ENCODE data around the gene DLEU7.

Gene DLEU7

DNA sequence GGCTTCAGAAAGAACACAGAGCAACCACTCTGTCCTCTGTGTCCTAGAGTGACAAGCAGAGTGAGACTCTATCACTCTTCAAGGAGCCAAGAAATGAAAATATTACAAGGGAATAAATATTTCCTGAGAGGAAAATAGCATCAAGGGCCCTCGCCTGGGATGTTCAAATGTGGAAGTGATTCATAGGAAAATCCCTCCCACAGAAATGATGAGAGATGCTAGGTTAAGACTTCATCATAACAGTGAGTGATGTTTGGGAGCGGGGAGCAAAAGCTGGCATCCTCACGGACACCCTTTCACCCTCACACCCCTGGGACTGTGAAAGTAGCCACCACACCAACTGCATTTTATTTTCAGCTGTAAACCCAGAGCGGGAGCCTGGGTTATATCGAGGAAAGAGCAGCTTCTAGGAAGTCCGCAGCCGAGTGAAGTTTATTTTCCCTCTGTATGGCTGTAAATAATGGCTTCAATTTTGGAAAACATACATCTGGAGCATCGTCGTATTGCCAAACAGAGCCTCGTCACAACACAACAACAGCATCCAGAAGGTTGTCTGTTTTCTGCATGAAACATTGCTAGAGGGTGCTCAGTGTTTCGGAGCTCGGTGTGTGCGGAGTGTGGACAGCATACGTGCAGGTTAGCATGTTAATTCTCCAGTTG is 54.8 kb downstream of the DLEU7 start:
- DNase-seq = no peak

DNA sequence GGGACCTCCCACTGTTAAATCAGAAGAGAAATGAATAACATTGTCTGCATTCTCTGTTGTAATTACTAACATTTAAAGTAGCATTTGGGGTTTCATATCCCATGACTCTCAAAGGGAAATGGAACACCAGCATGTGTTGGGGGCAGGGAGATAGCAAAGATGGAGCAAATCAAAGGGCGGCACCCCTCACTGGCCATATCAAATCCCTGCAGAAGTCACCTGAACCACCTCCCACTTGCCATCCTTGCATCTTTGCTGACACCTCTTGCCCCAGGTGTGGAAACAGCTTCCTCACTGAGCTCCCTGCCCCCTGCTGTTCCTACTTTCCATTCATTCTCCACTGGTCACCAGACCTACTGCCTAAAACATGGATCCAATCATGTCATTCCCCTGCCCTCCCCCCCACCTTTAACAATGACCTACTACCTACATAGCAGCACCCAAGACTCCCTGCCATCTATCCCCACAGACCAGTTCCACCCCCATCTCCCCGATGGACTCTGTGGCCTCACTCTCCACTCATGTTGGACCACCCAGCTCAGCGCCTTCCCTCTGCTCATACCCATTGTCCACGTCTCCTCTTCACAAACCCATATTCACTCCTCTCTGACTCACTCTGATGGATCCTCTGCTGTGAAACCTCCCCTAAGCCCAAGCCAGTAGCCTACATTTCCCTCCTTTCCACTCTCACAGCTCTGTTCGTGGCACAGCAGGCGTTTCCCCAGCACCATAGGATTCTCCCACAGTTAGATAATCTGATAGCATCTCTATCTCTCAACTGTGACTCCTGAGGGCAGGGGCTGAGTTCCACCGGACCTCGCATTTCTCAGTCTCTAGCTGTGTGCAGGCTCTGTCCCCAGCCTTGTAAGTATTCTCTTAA is 55.9 kb downstream of the DLEU7 start:
- DNase-seq = no peak

DNA sequence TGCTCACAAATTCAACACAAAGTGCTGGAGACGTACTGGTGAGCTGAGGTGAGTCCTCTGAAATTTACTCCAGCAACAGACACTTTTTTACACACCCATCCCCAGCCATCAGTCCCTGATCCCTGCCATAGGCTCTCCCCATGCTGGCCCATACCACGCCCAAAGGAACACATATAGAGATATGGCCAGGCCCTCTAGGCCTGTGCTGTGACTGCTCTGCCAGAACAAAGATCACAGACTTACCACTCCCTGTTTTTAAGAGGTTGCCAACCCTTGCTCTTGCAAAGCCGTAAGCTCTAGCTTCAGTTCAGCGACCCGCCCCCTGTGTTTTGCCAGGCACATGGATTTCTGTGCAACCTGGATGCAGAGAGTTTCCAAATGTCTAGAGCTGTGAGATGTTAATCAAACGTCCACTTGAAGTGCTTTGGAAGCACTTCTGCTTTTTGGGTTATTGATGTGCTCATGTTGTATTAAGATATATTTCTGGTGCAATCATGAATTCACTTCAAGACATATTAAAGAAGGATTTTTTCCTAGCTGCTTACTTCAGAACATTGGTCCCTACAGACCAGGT is 59.7 kb downstream of the DLEU7 start:
- DNase-seq = no peak

DNA sequence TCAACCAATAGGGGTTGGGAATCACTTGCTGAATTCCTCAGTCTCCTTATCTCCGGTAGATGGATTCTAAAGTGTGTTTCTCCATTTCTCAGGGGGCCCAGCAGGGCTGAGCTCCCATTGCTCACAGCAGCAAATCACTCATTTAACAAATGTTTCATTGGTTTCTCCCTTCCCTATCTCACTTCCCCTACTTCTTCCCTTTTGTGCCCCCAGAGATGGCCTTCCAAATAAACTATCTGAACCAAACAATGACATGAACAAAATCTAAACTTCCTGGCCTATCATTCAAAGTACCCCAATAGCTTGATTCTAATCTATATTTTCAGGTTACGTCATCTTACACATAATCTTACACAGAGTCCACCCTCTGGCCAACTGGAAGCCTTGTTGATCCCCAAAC is 60.4 kb downstream of the DLEU7 start:
- DNase-seq = no peak

DNA sequence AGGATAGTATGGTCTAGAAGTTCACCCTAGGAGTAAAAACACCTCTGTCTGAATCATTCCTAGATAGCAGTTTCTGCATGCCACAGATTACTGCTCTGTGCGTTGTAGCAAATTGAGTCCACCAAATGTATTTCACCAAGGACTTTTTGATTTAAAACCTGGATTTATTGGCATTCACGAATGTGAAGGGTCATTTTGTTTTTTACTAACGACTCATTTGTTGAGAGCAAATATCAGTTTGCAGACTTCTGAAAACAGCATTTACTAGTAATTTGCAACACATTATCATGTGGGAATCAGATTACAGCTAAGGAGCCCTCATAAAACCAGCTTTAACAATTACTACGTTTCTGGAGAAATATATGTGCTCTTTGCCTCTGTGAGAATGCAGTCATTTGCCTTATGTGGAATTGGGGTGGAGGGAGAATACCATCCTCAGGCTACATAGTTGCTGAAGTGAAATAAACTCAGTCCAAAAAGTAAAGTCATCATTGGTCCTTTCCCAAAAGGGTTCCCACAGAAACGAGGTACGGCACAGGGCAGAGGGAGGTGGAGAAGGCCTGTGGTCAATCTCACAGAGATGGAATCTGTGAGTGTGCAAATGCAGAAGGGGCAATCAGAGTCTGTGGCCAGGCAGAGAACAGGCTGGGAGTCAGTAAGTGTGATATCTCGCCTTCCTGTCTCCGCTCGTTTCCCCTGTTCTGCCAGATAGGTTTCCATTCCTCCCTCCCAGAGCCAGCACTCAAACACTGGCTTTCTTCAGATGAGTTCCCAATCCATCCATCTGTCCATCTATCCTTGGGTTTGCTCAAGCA is 63.1 kb downstream of the DLEU7 start:
- no peak for DNase-seq

DNA sequence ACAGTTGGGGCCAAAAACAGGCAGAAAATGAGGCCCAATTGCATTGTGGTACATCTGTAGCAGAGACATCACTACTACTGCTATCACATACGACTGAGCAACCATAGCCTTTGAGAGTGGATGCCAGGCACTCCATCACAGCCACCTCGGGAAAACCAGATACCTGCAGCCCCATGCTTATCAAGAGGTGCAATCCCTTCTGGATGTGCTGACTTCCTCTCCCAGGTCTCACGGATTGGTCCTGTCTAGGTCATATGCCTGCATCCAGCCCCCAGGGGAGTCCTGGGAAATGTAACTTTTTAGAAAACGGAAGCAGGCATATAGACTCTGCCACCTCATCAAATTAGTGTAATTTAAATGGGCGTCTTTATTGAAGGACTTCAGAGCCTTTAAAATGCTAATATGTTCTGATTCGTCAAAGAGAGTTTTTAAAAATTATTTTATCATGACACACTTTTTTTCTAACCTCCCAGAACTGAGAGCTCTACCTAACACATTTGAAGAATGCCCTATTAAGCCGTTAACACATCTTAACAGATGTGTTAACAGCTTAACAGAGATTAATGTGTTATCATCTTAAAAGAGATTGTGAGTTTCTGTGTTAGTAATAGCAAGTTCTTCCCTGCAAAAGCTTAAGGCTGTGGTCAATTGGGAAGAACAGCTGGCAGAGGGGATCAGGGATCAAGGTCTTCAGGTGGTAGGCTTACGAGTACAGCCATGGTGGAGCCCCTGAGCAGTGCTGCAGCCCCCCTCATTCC is 63.9 kb downstream of the DLEU7 start:
- DNase-seq = no peak
